IMR-90 (cell line): ENCODE results near the gene MAOA. TPM values are rescaled to one million over a fixed set of nuclear protein-coding genes. Genes with fewer than 3 reads are reported as not detected.

Experiments
- ATAC-seq: fragments of 200-7000 bp; cut with Tn5 transposase; 2 replicates; pipeline ENCODE4 v1.9.1; 2020; ENCODE audit warnings: low read depth, mild to moderate bottlenecking, moderate library complexity
- BruUV-seq: library from RNA; stranded (reverse); fragments of 400-500 nt; replicated peaks from 2 replicates; lab custom pipeline; 2021; lab: Mats Ljungman, UMichigan
- CTCF ChIA-PET: fragments of 300-600 bp; formaldehyde crosslinking; extraction: SDS; loops from one replicate; lab custom pipeline; 2021; ENCODE audit warnings: antibody characterized with exemption; lab: Yijun Ruan, JAX
- POLR2A ChIA-PET: fragments of 300-600 bp; sonication (Branson Sonifier 250); formaldehyde crosslinking; loops from one replicate; lab custom pipeline; 2022; ENCODE audit warnings: antibody characterized with exemption; ENCODE audit not compliant: unreplicated experiment; lab: Charles Lee
- DNase-seq: peaks from one replicate; pipeline ENCODE4 v3.0.0; 2013
- H2AFZ ChIP-seq: replicated peaks from 2 replicates; pipeline ENCODE3; 2013; ENCODE audit warnings: low read length, mild to moderate bottlenecking; ENCODE audit not compliant: poor library complexity
- H2AK5ac ChIP-seq: 2 replicates; pipeline ENCODE4 v1.6.1; 2013; ENCODE audit warnings: low read depth, low read length, inconsistent platforms
- H2AK9ac ChIP-seq: replicated peaks from 2 replicates; pipeline ENCODE3; 2013; ENCODE audit warnings: mild to moderate bottlenecking, low read depth, low read length, moderate library complexity; ENCODE audit not compliant: poor library complexity
- H2BK120ac ChIP-seq: 2 replicates; pipeline ENCODE4 v1.6.1; 2013; ENCODE audit warnings: low read depth, low read length, inconsistent platforms
- H2BK15ac ChIP-seq: 3 replicates; pipeline ENCODE4 v1.6.1; 2013; ENCODE audit warnings: low read depth, low read length, inconsistent platforms
- H2BK20ac ChIP-seq: 2 replicates; pipeline ENCODE4 v1.6.1; 2013; ENCODE audit warnings: low read depth, mild to moderate bottlenecking, inconsistent platforms, low read length, moderate library complexity
- H2BK5ac ChIP-seq: 2 replicates; pipeline ENCODE4 v1.6.1; 2013; ENCODE audit warnings: mild to moderate bottlenecking, low read depth, low read length, inconsistent platforms; ENCODE audit not compliant: poor library complexity, severe bottlenecking
- H3K14ac ChIP-seq: replicated peaks from 2 replicates; pipeline ENCODE4 v1.6.1; 2013; ENCODE audit warnings: low read depth, low read length, inconsistent platforms
- H3K18ac ChIP-seq: 2 replicates; pipeline ENCODE4 v1.6.1; 2013; ENCODE audit warnings: low read depth, low read length, control low read depth
- H3K23ac ChIP-seq: 2 replicates; pipeline ENCODE4 v1.6.1; 2013; ENCODE audit warnings: low read depth, low read length, inconsistent platforms
- H3K27ac ChIP-seq: 2 replicates; pipeline ENCODE4 v1.5.1; 2013; ENCODE audit warnings: mild to moderate bottlenecking, control low read depth, low read length; ENCODE audit not compliant: insufficient read depth
- H3K27me3 ChIP-seq: 2 replicates; pipeline ENCODE4 v1.6.1; 2013; ENCODE audit warnings: low read length; ENCODE audit not compliant: control insufficient read depth, insufficient read depth
- H3K36me3 ChIP-seq: 2 replicates; pipeline ENCODE4 v1.6.1; 2013; ENCODE audit warnings: low read length, mixed read lengths; ENCODE audit not compliant: control insufficient read depth, insufficient read depth
- H3K4ac ChIP-seq: 2 replicates; pipeline ENCODE4 v1.6.1; 2013; ENCODE audit warnings: low read depth, low read length, inconsistent platforms
- H3K4me1 ChIP-seq: 2 replicates; pipeline ENCODE4 v1.6.1; 2013; ENCODE audit warnings: low read length, mixed read lengths; ENCODE audit not compliant: control insufficient read depth, insufficient read depth
- H3K4me2 ChIP-seq: 2 replicates; pipeline ENCODE4 v1.6.1; 2013; ENCODE audit warnings: low read depth, mild to moderate bottlenecking, control low read depth, low read length, moderate library complexity
- H3K4me3 ChIP-seq: 2 replicates; pipeline ENCODE4 v1.5.1; 2013; ENCODE audit warnings: low read depth, mild to moderate bottlenecking, control low read depth, low read length, moderate library complexity; ENCODE audit not compliant: insufficient read depth
- H3K56ac ChIP-seq: 2 replicates; pipeline ENCODE4 v1.6.1; 2013; ENCODE audit warnings: low read length, inconsistent platforms; ENCODE audit not compliant: insufficient read depth; ENCODE audit errors: extremely low read depth
- H3K79me1 ChIP-seq, 2 experiments: 2 replicates each; pipeline ENCODE4 v1.6.1; 2013; ENCODE audit warnings: low read length in 2 of 2, inconsistent platforms in 1 of 2, low read depth in 1 of 2
- H3K9ac ChIP-seq: 2 replicates; pipeline ENCODE4 v1.6.1; 2013; ENCODE audit warnings: low read depth, low read length, control low read depth
- H3K9me1 ChIP-seq: 2 replicates; pipeline ENCODE4 v1.6.1; 2013; ENCODE audit warnings: low read length, inconsistent platforms; ENCODE audit not compliant: insufficient read depth
- H3K9me3 ChIP-seq: 2 replicates; pipeline ENCODE4 v1.6.1; 2013; ENCODE audit warnings: low read length; ENCODE audit not compliant: control insufficient read depth, insufficient read depth
- H4K20me1 ChIP-seq: 2 replicates; pipeline ENCODE4 v1.6.1; 2013; ENCODE audit warnings: low read length, inconsistent platforms; ENCODE audit not compliant: insufficient read depth
- H4K5ac ChIP-seq: 2 replicates; pipeline ENCODE4 v1.6.1; 2013; ENCODE audit warnings: mild to moderate bottlenecking, low read depth, low read length, control low read depth
- H4K8ac ChIP-seq, 2 experiments: 2 replicates each; pipeline ENCODE4 v1.6.1; 2013; ENCODE audit warnings: low read depth in 2 of 2, low read length in 2 of 2, control low read depth in 1 of 2, inconsistent platforms in 1 of 2
- H4K91ac ChIP-seq: 2 replicates; pipeline ENCODE4 v1.6.1; 2013; ENCODE audit warnings: low read depth, low read length, inconsistent platforms; ENCODE audit not compliant: insufficient read depth
- BHLHE40 ChIP-seq: fragments of 150-350 bp; IDR thresholded peaks from 2 replicates; pipeline ENCODE4 v1.6.1; 2016; ENCODE audit warnings: mild to moderate bottlenecking, low read depth, low read length
- CEBPB ChIP-seq: IDR thresholded peaks from 2 replicates; pipeline ENCODE4 v1.6.1; 2012; ENCODE audit warnings: low read depth, low read length, improper control_type of control experiment
- CHD1 ChIP-seq: IDR thresholded peaks from 2 replicates; pipeline ENCODE4 v1.6.1; 2012; ENCODE audit warnings: low read depth, low read length, improper control_type of control experiment
- ELK1 ChIP-seq: fragments of 150-350 bp; IDR thresholded peaks from 2 replicates; pipeline ENCODE4 v1.6.1; 2016; ENCODE audit warnings: low read depth, mild to moderate bottlenecking, low read length, moderate library complexity, borderline replicate concordance
- FOS ChIP-seq: fragments of 150-350 bp; IDR thresholded peaks from 2 replicates; pipeline ENCODE4 v1.6.1; 2016; ENCODE audit warnings: low read depth, low read length
- MAFK ChIP-seq: IDR thresholded peaks from 2 replicates; pipeline ENCODE4 v1.6.1; 2012; ENCODE audit warnings: low read depth, low read length, improper control_type of control experiment
- MAZ ChIP-seq: IDR thresholded peaks from 2 replicates; pipeline ENCODE4 v1.6.1; 2012; ENCODE audit warnings: low read depth, mild to moderate bottlenecking, low read length, improper control_type of control experiment, moderate library complexity, borderline replicate concordance
- MXI1 ChIP-seq: IDR thresholded peaks from 2 replicates; pipeline ENCODE4 v1.6.1; 2012; ENCODE audit warnings: low read depth, mild to moderate bottlenecking, low read length, moderate library complexity, borderline replicate concordance
- NFE2L2 ChIP-seq: fragments of 150-350 bp; IDR thresholded peaks from 2 replicates; pipeline ENCODE4 v1.6.1; 2016; ENCODE audit warnings: low read depth, mild to moderate bottlenecking, low read length
- POLR2A ChIP-seq: IDR thresholded peaks from 2 replicates; pipeline ENCODE4 v1.6.1; 2012; ENCODE audit warnings: mild to moderate bottlenecking, low read depth, low read length
- RAD21 ChIP-seq: IDR thresholded peaks from 2 replicates; pipeline ENCODE4 v1.6.1; 2012; ENCODE audit warnings: low read length, improper control_type of control experiment
- RFX5 ChIP-seq: IDR thresholded peaks from 2 replicates; pipeline ENCODE4 v1.8.0; 2012; ENCODE audit warnings: low read depth, mild to moderate bottlenecking, low read length, moderate library complexity
- SMC3 ChIP-seq: fragments of 150-350 bp; IDR thresholded peaks from 2 replicates; pipeline ENCODE4 v1.6.1; 2016; ENCODE audit warnings: low read depth, mild to moderate bottlenecking, antibody characterized with exemption, low read length, moderate library complexity
- WGBS, 2 experiments: methylation state at CpG; one replicate each; pipeline versions ENCODE4 v1.1.5 to v1.1.7; 2013; ENCODE audit warnings: missing lambda C conversion rate in 2 of 2; ENCODE audit not compliant: insufficient read length in 1 of 2; ENCODE audit errors: extremely low coverage in 2 of 2; 5-methylcytosine and 5-hydroxymethylcytosine counted together
- dilution Hi-C: fragments of 300-500 bp; cut with HindIII; formaldehyde crosslinking; loops from one replicate; pipeline ENCODE4 v1.14.3; 2018; ENCODE audit warnings: low sequenced_read_pairs; ENCODE audit not compliant: unreplicated experiment
- in situ Hi-C: fragments of 300-500 bp; cut with MboI; formaldehyde crosslinking; loops from 3 replicates; pipeline ENCODE4 v1.14.3; 2019; ENCODE audit warnings: low sequenced_read_pairs, inconsistent platforms, mixed read lengths
- intact Hi-C: fragments of 100-400 bp; cut with micrococcal nuclease; formaldehyde crosslinking; loops from 2 replicates; pipeline ENCODE4 v1.10.0; 2022
- polyA plus RNA-seq, 3 experiments: library from polyadenylated mRNA; depleted of rRNA; stranded (reverse); fragments of >200 nt; gene quantifications; 2 replicates each; pipeline ENCODE4 v1.2.3, GENCODE V29; 2012; ENCODE audit warnings: low replicate concordance in 1 of 3
- total RNA-seq: library from RNA; depleted of rRNA; stranded (reverse); fragments of >200 nt; gene quantifications from 2 replicates; pipeline ENCODE4 v1.2.3, GENCODE V29; 2012
- TF ChIP-seq, protein P1 (sequence below): conservative IDR thresholded peaks from 2 replicates; pipeline ENCODE4 v1.5.1; 2012; ENCODE audit warnings: mild to moderate bottlenecking, low read depth, low read length, improper control_type of control experiment
- TF ChIP-seq, protein P2 (sequence below): fragments of 150-350 bp; IDR thresholded peaks from 2 replicates; pipeline ENCODE4 v1.6.1; 2017; ENCODE audit warnings: mild to moderate bottlenecking, antibody characterized with exemption, low read length, low read depth

The MAOA gene
- total and polyA plus RNA-seq, 2 of the 4 experiments (the other 2 are of a cell fraction) = 0.14 to 0.36 TPM

- no peak overlapping the region for H2AK9ac ChIP-seq
- H3K9me3 ChIP-seq = no peaks in the 10 kb centered on the region
- ChIA-PET CTCF (no interaction called here), POLR2A (no interaction called here)
- H2BK15ac ChIP-seq = no peak overlapping the region
- no peaks in the 10 kb centered on the region for H3K4me1 ChIP-seq
- H2AFZ ChIP-seq = no peak overlapping the region
- H3K9me1 ChIP-seq = no peaks in the 10 kb centered on the region
- H3K36me3 ChIP-seq = no peaks in the 10 kb centered on the region
- no peak overlapping the region for H3K4me2 ChIP-seq
- no peak overlapping the region for H3K18ac ChIP-seq
- H3K23ac ChIP-seq = no peak overlapping the region
- dilution Hi-C loops = no loop called here
- no CpG with 5 or more reads among the region's 1 CpG for WGBS, 2 experiments
- H3K27ac ChIP-seq = no peak overlapping the region
- no peak overlapping the region for H4K5ac ChIP-seq
- H2BK5ac ChIP-seq = no peak overlapping the region
- intact Hi-C loops = no loop called here
- no peaks in the 10 kb centered on the region for H4K20me1 ChIP-seq
- no peak overlapping the region for H3K56ac ChIP-seq
- BruUV-seq = no TSS peak
- H3K79me1 ChIP-seq = no peaks in the 10 kb centered on the region
- H2AK5ac ChIP-seq = no peak overlapping the region
- DNase-seq (no peak), ATAC-seq (no peak)
- TF ChIP-seq ELK1 = no peak
- TF ChIP-seq MAZ = no peak
- TF ChIP-seq MXI1 = no peak
- TF ChIP-seq CHD1 = no peak
- TF ChIP-seq NFE2L2 = no peak
- TF ChIP-seq RAD21 = no peak
- no peak for TF ChIP-seq RFX5
- TF ChIP-seq, protein P1, sequence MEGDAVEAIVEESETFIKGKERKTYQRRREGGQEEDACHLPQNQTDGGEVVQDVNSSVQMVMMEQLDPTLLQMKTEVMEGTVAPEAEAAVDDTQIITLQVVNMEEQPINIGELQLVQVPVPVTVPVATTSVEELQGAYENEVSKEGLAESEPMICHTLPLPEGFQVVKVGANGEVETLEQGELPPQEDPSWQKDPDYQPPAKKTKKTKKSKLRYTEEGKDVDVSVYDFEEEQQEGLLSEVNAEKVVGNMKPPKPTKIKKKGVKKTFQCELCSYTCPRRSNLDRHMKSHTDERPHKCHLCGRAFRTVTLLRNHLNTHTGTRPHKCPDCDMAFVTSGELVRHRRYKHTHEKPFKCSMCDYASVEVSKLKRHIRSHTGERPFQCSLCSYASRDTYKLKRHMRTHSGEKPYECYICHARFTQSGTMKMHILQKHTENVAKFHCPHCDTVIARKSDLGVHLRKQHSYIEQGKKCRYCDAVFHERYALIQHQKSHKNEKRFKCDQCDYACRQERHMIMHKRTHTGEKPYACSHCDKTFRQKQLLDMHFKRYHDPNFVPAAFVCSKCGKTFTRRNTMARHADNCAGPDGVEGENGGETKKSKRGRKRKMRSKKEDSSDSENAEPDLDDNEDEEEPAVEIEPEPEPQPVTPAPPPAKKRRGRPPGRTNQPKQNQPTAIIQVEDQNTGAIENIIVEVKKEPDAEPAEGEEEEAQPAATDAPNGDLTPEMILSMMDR = no peak
- TF ChIP-seq FOS = no peak
- TF ChIP-seq SMC3 = no peak
- TF ChIP-seq CEBPB = no peak
- TF ChIP-seq, protein P2, sequence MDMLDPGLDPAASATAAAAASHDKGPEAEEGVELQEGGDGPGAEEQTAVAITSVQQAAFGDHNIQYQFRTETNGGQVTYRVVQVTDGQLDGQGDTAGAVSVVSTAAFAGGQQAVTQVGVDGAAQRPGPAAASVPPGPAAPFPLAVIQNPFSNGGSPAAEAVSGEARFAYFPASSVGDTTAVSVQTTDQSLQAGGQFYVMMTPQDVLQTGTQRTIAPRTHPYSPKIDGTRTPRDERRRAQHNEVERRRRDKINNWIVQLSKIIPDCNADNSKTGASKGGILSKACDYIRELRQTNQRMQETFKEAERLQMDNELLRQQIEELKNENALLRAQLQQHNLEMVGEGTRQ = no peak
- no peak for TF ChIP-seq MAFK
- no peak for TF ChIP-seq POLR2A
- TF ChIP-seq BHLHE40 = no peak
- no peak overlapping the region for H3K14ac ChIP-seq
- no peak overlapping the region for H3K4ac ChIP-seq
- no peak overlapping the region for H3K4me3 ChIP-seq
- H3K27me3 ChIP-seq = peaks cover 3% of the 10 kb centered on the region; the same call in 1 of the 2 replicates
- H4K8ac ChIP-seq = no peak overlapping the region
- no peak overlapping the region for H2BK120ac ChIP-seq
- H4K91ac ChIP-seq = no peak overlapping the region
- H2BK20ac ChIP-seq = no peak overlapping the region
- in situ Hi-C loops = no loop called here
- H3K9ac ChIP-seq = no peak overlapping the region
Measured at GRCh38 chrX:43733699-43734098, 77.6 kb downstream of the MAOA start.
